BE2C (cell line): Measurements from ENCODE around the gene PLAU.
A peak's percentile ranks its signal among the peaks of the same experiment; 100 is the strongest.
"Not testable (repeated sequence)": the region's sequence is repeated elsewhere in the genome, so short reads cannot be mapped to it uniquely, and the experiment has no call there.

Experiments
- DNase-seq: peaks from one replicate; pipeline ENCODE4 v3.0.0-alpha.2; 2020
- H3K27me3 ChIP-seq: fragments of 250-450 bp; sonication (Bioruptor Pico); 2 replicates; pipeline ENCODE4 v1.5.1; 2020; ENCODE audit warnings: mild to moderate bottlenecking
- H3K36me3 ChIP-seq: fragments of 250-450 bp; sonication (Bioruptor Pico); 2 replicates; pipeline ENCODE4 v1.5.1; 2020; ENCODE audit warnings: mild to moderate bottlenecking
- H3K4me1 ChIP-seq: fragments of 250-450 bp; sonication (Bioruptor Pico); 2 replicates; pipeline ENCODE4 v1.5.1; 2020
- H3K4me3 ChIP-seq: 2 replicates; pipeline ENCODE4 v1.5.1; 2011; ENCODE audit warnings: low read depth, low read length
- H3K9me3 ChIP-seq: fragments of 250-450 bp; sonication (Bioruptor Pico); 2 replicates; pipeline ENCODE4 v1.5.1; 2020
- CTCF ChIP-seq: IDR thresholded peaks from 2 replicates; pipeline ENCODE4 v1.5.1; 2012; ENCODE audit warnings: mild to moderate bottlenecking, low read depth, low read length

The PLAU gene

GRCh38 chr10:73911553-73912004 is 647 bp downstream of the PLAU start:
- peak overlapping the region; percentile 55 for H3K4me3 ChIP-seq
- DNase-seq, result no peak
- no peaks in the 10 kb centered on the region for H3K36me3 ChIP-seq
- H3K27me3 ChIP-seq, result peaks cover 23% of the 10 kb centered on the region
- TF ChIP-seq CTCF, result no peak
- H3K4me1 ChIP-seq, result no peaks in the 10 kb centered on the region
- no peaks in the 10 kb centered on the region for H3K9me3 ChIP-seq

- Histone ChIP-seq H3K4me1 (no peaks in the 10 kb centered on the region), H3K4me3 (no peak overlapping the region), H3K9me3 (no peaks in the 10 kb centered on the region), H3K36me3 (no peaks in the 10 kb centered on the region), H3K27me3 (peaks cover 23% of the 10 kb centered on the region)
- DNase-seq, result no peak
- no peak for TF ChIP-seq CTCF
Measured at GRCh38 chr10:73914036-73914435, 3.1 kb downstream of the PLAU start.

DNA sequence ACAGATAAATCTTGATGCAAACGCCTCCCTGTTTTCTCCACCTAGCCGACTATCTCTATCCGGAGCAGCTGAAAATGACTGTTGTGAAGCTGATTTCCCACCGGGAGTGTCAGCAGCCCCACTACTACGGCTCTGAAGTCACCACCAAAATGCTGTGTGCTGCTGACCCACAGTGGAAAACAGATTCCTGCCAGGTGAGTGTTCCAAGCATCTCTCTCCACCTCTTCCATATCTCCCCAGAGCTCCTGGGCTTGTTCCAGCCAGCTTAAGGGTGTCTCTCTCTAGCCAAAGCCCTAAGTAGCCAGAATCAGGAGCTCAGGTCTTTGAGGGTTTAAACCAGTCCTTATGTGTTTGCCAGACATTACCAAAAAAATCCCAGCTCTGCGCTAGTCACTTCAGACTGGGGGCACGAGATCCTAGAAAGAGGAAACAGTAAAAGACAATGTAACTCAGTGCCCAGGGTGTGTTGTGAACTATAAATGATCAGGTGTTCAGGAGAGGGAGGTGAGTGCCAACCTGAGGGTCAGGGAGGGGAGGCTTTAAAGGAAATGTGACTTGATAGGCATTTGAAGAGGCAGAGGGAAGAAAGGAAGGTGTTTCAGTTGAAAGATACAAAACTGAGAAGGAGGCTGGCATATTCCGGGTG is 4.4 kb downstream of the PLAU start:
- no peaks in the 10 kb centered on the region for H3K36me3 ChIP-seq
- no peak for TF ChIP-seq CTCF
- no peaks in the 10 kb centered on the region for H3K9me3 ChIP-seq
- DNase-seq, result no peak
- H3K4me1 ChIP-seq, result no peaks in the 10 kb centered on the region
- no peak overlapping the region for H3K4me3 ChIP-seq
- peaks cover 19% of the 10 kb centered on the region for H3K27me3 ChIP-seq

DNA sequence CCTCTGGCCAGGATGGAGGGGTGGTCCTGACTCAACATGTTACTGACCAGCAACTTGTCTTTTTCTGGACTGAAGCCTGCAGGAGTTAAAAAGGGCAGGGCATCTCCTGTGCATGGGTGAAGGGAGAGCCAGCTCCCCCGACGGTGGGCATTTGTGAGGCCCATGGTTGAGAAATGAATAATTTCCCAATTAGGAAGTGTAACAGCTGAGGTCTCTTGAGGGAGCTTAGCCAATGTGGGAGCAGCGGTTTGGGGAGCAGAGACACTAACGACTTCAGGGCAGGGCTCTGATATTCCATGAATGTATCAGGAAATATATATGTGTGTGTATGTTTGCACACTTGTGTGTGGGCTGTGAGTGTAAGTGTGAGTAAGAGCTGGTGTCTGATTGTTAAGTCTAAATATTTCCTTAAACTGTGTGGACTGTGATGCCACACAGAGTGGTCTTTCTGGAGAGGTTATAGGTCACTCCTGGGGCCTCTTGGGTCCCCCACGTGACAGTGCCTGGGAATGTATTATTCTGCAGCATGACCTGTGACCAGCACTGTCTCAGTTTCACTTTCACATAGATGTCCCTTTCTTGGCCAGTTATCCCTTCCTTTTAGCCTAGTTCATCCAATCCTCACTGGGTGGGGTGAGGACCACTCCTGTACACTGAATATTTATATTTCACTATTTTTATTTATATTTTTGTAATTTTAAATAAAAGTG is 6.0 kb downstream of the PLAU start:
- no peak overlapping the region for H3K4me3 ChIP-seq
- no peak for DNase-seq

DNA sequence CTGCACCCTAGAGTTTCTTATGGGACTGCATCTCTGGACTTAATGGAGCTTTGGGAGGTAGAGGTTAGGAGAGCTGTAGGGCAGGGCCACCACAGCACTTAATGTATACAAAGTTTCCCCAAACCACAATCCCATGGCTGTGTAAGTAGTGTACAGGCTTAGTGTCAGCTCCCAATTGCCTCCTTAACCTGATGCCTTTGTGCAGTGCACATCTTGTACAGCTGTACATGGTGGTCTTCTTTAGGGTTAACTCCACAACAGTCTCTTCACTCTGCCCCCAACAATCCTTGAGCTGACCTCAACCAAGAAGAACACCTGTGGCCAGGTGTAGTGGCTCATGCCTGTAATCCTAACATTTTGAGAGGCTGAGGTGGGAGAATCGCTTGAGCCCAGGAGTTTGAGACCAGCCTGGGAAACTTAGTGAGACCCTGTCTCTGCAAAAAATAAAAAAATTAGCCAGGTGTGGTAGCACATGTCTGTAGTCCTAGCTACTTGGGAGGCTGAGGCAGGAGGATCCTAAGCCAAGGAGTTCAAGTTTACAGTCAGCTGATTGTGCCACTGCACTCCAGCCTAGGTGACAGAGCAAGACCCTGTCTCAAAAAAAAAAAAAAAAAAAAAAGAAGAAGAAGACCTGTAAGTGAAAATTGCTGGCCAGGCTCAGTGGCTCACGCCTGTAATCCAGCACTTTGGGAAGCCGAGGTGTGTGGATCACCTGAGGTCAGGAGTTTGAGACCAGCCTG is 6.8 kb downstream of the PLAU start:
- no peak overlapping the region for H3K4me3 ChIP-seq
- DNase-seq, result no peak
- no peak for TF ChIP-seq CTCF
- H3K4me1 ChIP-seq, result no peaks in the 10 kb centered on the region
- no peaks in the 10 kb centered on the region for H3K36me3 ChIP-seq
- no peaks in the 10 kb centered on the region for H3K9me3 ChIP-seq
- H3K27me3 ChIP-seq, result no peaks in the 10 kb centered on the region

More for the DNA sequence above, 6.0 kb downstream of the PLAU start:
- TF ChIP-seq CTCF, result no peak
- H3K9me3 ChIP-seq, result no peaks in the 10 kb centered on the region
- H3K36me3 ChIP-seq, result no peaks in the 10 kb centered on the region
- H3K27me3 ChIP-seq, result peaks cover 4% of the 10 kb centered on the region
- no peaks in the 10 kb centered on the region for H3K4me1 ChIP-seq

DNA sequence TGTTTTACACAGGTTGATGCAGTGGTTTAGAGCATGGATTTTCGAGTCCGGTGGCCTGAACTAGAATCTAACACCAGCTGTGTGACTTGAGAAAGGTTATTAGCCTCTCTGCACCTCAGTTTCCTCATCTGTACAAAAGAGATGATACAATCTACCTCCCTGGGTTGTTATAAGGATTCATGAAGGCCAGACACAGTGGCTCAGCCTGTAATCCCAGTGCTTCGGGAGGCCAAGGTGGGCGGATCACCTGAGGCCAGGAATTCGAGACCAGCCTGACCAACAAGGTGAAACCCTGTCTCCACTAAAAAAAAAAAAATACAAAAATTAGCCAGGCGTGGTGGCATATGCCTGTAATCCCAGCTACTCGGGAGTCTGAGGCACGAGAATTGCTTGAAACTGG is 8.5 kb downstream of the PLAU start:
- not testable (repeated sequence) for DNase-seq, H3K4me3 ChIP-seq, H3K9me3 ChIP-seq, H3K4me1 ChIP-seq, H3K36me3 ChIP-seq, H3K27me3 ChIP-seq
